ENCODE data around the gene PRM3. TPM values are rescaled to one million over a fixed set of nuclear protein-coding genes. Genes with fewer than 3 reads are reported as not detected.
"Not testable (repeated sequence)": the region's sequence is repeated elsewhere in the genome, so short reads cannot be mapped to it uniquely, and the experiment has no call there.

PRM3 gene
- total RNA-seq, 1 donor from 2014 or later = not detected

GRCh38 chr16:11290102-11290893 lies 16.9 kb upstream of the PRM3 start:
- Mint-ChIP-seq H3K36me3 (ENCODE audit: unreplicated experiment) (peaks cover 5% of the 10 kb centered on the region), H3K4me1 (ENCODE audit: low read depth, unreplicated experiment) (no peaks in the 10 kb centered on the region), H3K9me3 (ENCODE audit: unreplicated experiment) (peaks cover 2% of the 10 kb centered on the region), H3K27ac (ENCODE audit: unreplicated experiment) (no peak overlapping the region), H3K4me3 (ENCODE audit: unreplicated experiment) (no peak overlapping the region), H3K27me3 (ENCODE audit: unreplicated experiment) (peaks cover 3% of the 10 kb centered on the region)
- TF ChIP-seq CTCF (IDR thresholded peaks at IDR 0.05; ENCODE audit: partially characterized antibody, unreplicated experiment) = no peak
- no peak for DNase-seq

GRCh38 chr16:11289696-11290095 lies 16.3 kb upstream of the PRM3 start:
- not testable (repeated sequence) for H3K4me3 Mint-ChIP-seq (ENCODE audit: unreplicated experiment); H3K27me3 Mint-ChIP-seq (ENCODE audit: unreplicated experiment); H3K4me1 Mint-ChIP-seq (ENCODE audit: low read depth, unreplicated experiment); DNase-seq; H3K36me3 Mint-ChIP-seq (ENCODE audit: unreplicated experiment); H3K9me3 Mint-ChIP-seq (ENCODE audit: unreplicated experiment); H3K27ac Mint-ChIP-seq (ENCODE audit: unreplicated experiment)

- H3K27me3 Mint-ChIP-seq (ENCODE audit: unreplicated experiment) = peaks cover 3% of the 10 kb centered on the region
- H3K36me3 Mint-ChIP-seq (ENCODE audit: unreplicated experiment) = peaks cover 5% of the 10 kb centered on the region
- TF ChIP-seq CTCF (IDR thresholded peaks at IDR 0.05; ENCODE audit: partially characterized antibody, unreplicated experiment) = no peak
- H3K27ac Mint-ChIP-seq (ENCODE audit: unreplicated experiment) = no peak overlapping the region
- H3K4me3 Mint-ChIP-seq (ENCODE audit: unreplicated experiment) = no peak overlapping the region
- no peak for DNase-seq
- H3K4me1 Mint-ChIP-seq (ENCODE audit: low read depth, unreplicated experiment) = no peaks in the 10 kb centered on the region
- peaks cover 2% of the 10 kb centered on the region for H3K9me3 Mint-ChIP-seq (ENCODE audit: unreplicated experiment)
Measured at GRCh38 chr16:11289202-11289601, 15.8 kb upstream of the PRM3 start.

- no peak for DNase-seq
- Mint-ChIP-seq H3K27me3 (ENCODE audit: unreplicated experiment) (peaks cover 2% of the 10 kb centered on the region), H3K27ac (ENCODE audit: unreplicated experiment) (no peak overlapping the region), H3K4me3 (ENCODE audit: unreplicated experiment) (no peak overlapping the region), H3K9me3 (ENCODE audit: unreplicated experiment) (peaks cover 1% of the 10 kb centered on the region), H3K36me3 (ENCODE audit: unreplicated experiment) (peaks cover 5% of the 10 kb centered on the region), H3K4me1 (ENCODE audit: low read depth, unreplicated experiment) (peaks cover 2% of the 10 kb centered on the region)
- no peak for TF ChIP-seq CTCF (IDR thresholded peaks at IDR 0.05; ENCODE audit: partially characterized antibody, unreplicated experiment)
Measured at GRCh38 chr16:11285842-11286241, 12.4 kb upstream of the PRM3 start.

GRCh38 chr16:11283820-11284248 lies 10.4 kb upstream of the PRM3 start:
- H3K4me1 Mint-ChIP-seq (ENCODE audit: low read depth, unreplicated experiment) = peaks cover 2% of the 10 kb centered on the region
- no peak for DNase-seq
- H3K27me3 Mint-ChIP-seq (ENCODE audit: unreplicated experiment) = peaks cover 2% of the 10 kb centered on the region
- H3K27ac Mint-ChIP-seq (ENCODE audit: unreplicated experiment) = no peak overlapping the region
- no peak for TF ChIP-seq CTCF (IDR thresholded peaks at IDR 0.05; ENCODE audit: partially characterized antibody, unreplicated experiment)
- no peaks in the 10 kb centered on the region for H3K36me3 Mint-ChIP-seq (ENCODE audit: unreplicated experiment)
- H3K9me3 Mint-ChIP-seq (ENCODE audit: unreplicated experiment) = peaks cover 1% of the 10 kb centered on the region
- no peak overlapping the region for H3K4me3 Mint-ChIP-seq (ENCODE audit: unreplicated experiment)
